CD4-positive, alpha-beta T cell treated with Interleukin-17A for 1 hour (primary cell): ENCODE measurements around the gene FAM174C.
A peak's percentile ranks its signal among the peaks of the same experiment; 100 is the strongest.

Experiments used
- DNase-seq: peaks from one replicate; pipeline ENCODE4 v3.0.0-alpha.2; 2020

FAM174C gene

GRCh38 chr19:1275976-1276627 lies 772 bp downstream of the FAM174C start:
- no peak for DNase-seq

- peak; percentile 37 for DNase-seq
Observed at GRCh38 chr19:1276628-1277022, 1.3 kb downstream of the FAM174C start.

- DNase-seq: no peak
Observed at GRCh38 chr19:1277061-1277460, 1.7 kb downstream of the FAM174C start.

GRCh38 chr19:1278074-1278473 lies 2.7 kb downstream of the FAM174C start:
- no peak for DNase-seq

- no peak for DNase-seq
Observed at GRCh38 chr19:1278713-1279660, 3.7 kb downstream of the FAM174C start.

- DNase-seq: peak; percentile 83
Observed at GRCh38 chr19:1279782-1280341, 4.5 kb downstream of the FAM174C start.

- DNase-seq: no peak
Observed at GRCh38 chr19:1280636-1281568, 5.6 kb downstream of the FAM174C start.

- DNase-seq: no peak
Observed at GRCh38 chr19:1281569-1282287, 6.4 kb downstream of the FAM174C start.

- no peak for DNase-seq
Observed at GRCh38 chr19:1282588-1283206, 7.4 kb downstream of the FAM174C start.

- DNase-seq: no peak
Observed at GRCh38 chr19:1283207-1283916, 8.0 kb downstream of the FAM174C start.

GRCh38 chr19:1283917-1284292 lies 8.6 kb downstream of the FAM174C start:
- no peak for DNase-seq

GRCh38 chr19:1284293-1284978 lies 9.1 kb downstream of the FAM174C start:
- DNase-seq: no peak

- no peak for DNase-seq
Observed at GRCh38 chr19:1284979-1285736, 9.8 kb downstream of the FAM174C start.

GRCh38 chr19:1285737-1286360 lies 10.5 kb downstream of the FAM174C start, which contains the start of gene EFNA2:
Gene EFNA2 (plus strand): TSS chr19:1285873. CDS start chr19:1286169, 296 bp downstream.
- DNase-seq: no peak

GRCh38 chr19:1286487-1287353 lies 11.4 kb downstream of the FAM174C start:
- no peak for DNase-seq

- DNase-seq: no peak
Observed at GRCh38 chr19:1287354-1288225, 12.3 kb downstream of the FAM174C start.

GRCh38 chr19:1288226-1288612 lies 12.9 kb downstream of the FAM174C start:
- no peak for DNase-seq
